Stimulated activated CD4-positive, alpha-beta T cell treated with anti-CD3 and anti-CD28 coated beads, TNF-alpha, amount 100 ng/mL, for 4 hours (primary cell): ENCODE data around the gene SLC35F3.

ENCODE experiments used
- DNase-seq, 3 experiments: peaks; one replicate each; pipeline ENCODE4 v3.0.0-alpha.2; 2020; ENCODE audit warnings: low read depth in 3 of 3

Gene SLC35F3

DNA sequence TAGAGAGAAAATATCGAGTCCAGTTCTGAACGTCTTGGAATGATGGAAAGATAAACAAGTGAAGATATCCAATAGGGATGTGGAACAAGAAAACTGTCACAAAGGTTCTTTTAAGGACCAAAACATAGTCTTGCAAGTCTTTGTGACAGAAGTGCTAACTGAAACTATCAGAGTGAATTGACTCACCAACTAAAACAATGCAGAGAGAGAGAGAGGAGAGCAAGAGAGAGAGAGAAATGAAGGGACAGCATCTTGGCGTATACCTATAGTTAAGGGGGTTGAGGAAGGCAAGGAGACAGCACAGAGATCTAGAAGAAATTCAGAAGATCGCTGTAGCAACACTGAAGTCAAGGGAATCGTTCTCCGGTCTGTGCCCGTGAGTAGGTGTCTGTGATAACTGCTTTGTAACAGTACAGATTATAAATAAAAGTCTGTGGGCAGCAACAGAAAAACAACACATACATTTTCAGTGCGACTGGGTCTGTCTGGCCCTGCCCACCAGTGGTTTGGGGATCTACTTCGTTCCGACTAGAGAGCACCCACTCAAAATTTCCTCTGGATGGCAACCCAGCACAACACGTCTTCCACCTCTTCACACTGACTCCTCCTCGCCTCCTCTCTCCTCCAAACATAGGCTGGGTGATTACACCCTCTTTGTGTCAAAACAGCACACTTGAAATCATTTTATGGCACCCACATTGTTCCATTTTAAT, 464.0 kb downstream of the SLC35F3 start:
- peak in 1 of 3 experiments; percentile 23 for DNase-seq

DNA sequence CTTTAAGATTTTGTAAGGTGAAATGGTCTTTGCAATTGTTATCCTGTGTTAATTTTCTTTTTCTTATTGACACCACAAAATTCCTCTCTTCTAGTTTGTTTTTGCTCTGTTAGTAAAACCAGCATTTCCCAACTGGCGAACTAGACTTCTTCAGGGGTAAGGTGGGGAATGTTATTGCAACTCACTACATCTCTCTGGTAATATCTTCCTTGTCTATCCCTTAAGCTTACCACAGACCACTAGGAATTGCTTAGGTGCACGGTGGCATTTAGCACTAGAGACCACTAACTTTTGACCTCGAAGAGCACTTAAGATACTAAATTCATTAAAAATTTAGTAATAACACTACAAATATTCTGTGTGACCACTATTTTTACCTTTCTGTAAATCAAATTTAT, 464.6 kb downstream of the SLC35F3 start:
- DNase-seq, result no peak

DNA sequence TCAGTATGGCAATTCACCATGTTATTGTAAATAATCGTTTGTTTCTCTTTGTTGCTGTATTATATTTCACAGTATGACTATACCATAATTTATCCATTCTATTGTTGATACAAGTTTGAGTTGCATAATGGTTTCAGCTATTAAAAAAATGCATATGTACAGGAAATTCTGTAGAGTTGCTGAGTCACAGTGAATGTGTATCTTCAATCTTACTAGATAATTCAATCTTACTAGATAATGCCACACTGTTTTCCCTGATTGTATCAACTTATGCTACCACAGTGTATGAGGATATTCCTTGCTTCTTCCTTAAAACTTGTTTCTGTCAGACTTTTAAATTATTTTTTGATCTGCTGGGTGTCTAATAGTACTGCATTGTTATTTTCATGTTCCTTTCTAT, 465.3 kb downstream of the SLC35F3 start:
- no peak for DNase-seq

- DNase-seq, result no peak
These were observed 466.9 kb downstream of the SLC35F3 start for GRCh38 chr1:234371414-234371813.

GRCh38 chr1:234372011-234372757, 467.7 kb downstream of the SLC35F3 start:
- DNase-seq, result no peak

GRCh38 chr1:234373064-234373958, 468.8 kb downstream of the SLC35F3 start, which contains the start of gene COA6:
COA6 (plus strand) TSS chr1:234373456; CDS start chr1:234373467, 11 bp downstream.
- peak; percentile 80 to 81 (median 81) for DNase-seq

GRCh38 chr1:234373959-234374254, 469.4 kb downstream of the SLC35F3 start:
- no peak for DNase-seq
